Retinal pigment epithelial cell (primary cell): ENCODE data around the gene DCC.

ENCODE experiments used
- DNase-seq: peaks from one replicate; pipeline ENCODE4 v3.0.0-alpha.2; 2010; ENCODE audit warnings: low read depth
- H3K4me3 ChIP-seq: 2 replicates; pipeline ENCODE4 v1.5.1; 2011; ENCODE audit warnings: mild to moderate bottlenecking, low read length, control low read depth, moderate library complexity
- CTCF ChIP-seq: conservative IDR thresholded peaks from 2 replicates; pipeline ENCODE4 v1.5.1; 2011; ENCODE audit warnings: low read depth, low read length, control low read depth, inconsistent platforms

Gene DCC

DNA sequence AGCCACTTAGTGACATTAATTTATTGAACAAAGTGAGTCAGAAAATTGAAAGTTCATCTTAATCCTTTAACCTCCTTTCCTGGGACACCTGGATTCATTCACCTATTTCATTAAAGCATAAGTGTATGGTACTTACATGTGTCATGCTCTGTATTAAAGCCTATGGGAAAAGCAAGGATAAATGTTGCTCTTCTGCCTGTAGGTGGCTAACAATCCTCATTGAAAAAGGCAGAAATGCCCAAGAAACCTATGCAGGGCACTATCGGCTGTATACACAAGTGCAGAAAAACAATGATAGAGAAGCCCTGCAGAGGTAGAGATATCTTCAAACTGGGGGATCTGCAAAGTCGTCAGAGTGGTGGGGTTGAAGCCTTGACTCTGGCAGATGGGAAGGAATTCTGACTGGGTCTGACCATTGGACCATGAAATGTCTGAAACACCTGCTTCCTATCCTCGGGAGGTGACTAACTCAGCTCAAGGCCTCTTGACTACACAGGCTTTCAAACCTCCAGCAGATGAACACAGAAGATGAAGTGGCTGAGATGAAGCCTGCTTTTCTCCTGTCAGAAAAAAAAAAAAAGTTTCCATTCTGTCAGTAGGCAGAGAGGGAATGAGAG, 83.1 kb downstream of the DCC start:
- no peak for DNase-seq
- TF ChIP-seq CTCF: no peak
- no peak overlapping the region for H3K4me3 ChIP-seq

- no peak overlapping the region for H3K4me3 ChIP-seq
- TF ChIP-seq CTCF: no peak
- no peak for DNase-seq
These were observed 86.0 kb downstream of the DCC start for GRCh38 chr18:52426041-52426440.

DNA sequence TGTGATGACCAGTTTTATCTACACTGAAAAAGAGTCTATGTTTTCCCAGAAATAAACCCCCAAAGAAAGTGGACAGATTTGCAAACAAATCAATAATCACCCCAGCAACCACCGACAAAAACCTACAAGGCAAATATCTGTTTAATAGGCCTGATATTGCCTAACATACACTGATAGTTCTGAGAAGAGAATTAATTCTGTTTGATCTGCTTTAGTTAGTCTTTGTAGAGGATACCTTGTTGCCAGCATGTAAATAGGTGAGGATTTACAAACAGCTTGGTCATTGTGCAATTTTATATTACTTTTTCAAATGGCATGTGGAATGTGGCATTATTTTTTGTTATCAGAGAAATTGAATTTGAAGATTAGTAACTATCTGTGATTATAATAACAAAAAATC, 86.5 kb downstream of the DCC start:
- H3K4me3 ChIP-seq: no peak overlapping the region
- no peak for TF ChIP-seq CTCF
- DNase-seq: no peak

DNA sequence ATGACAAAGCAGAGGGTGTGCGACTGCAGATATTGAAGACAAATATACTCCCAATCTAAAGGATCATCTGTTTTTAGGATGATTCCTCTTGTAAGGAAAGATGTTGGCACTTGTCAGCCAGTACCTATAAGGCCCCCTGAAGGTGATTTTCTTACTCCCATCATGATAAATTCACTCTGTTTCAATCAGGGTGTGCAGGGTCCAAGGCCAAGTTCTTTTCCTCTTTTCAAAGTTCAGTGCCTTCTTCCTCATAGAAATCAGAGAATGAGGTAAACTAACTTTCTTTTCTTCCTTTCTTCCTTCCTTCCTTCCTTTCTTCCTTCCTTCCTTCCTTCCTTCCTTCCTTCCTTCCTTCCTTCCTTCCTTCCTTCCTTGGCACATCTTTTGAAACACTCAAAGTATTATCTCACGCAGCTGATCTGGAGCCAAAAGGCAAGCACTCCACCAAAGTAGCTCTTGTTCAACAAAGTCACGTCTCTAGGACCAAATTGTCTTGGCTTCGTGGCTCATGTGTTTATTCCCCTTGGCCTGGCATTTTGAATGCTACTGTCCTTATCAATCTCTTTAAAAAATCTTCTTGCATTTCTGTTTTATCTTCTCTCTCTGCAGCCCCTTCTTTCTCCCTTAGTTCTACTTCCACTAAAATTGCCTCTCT, 87.7 kb downstream of the DCC start:
- H3K4me3 ChIP-seq: no peak overlapping the region
- no peak for TF ChIP-seq CTCF
- DNase-seq: no peak

DNA sequence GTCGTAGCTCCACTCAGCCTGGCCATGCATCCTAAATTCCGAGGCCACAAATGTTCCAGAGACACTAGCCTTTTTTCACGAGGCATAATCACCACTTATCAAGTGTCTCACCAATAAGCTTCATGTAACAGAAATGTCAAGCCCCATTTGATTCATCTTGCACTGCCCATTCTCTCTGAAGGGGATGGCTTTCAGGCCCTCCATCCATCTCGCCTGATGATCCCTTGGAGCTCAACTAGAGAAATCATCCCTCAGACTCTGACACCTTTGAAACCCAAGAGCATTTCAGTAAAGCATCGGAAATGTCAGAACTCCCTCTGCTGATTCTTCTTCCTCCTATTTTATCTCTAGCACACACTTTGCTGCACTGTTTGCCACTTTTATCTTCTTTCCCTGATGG, 91.7 kb downstream of the DCC start:
- no peak for DNase-seq
- no peak overlapping the region for H3K4me3 ChIP-seq

DNA sequence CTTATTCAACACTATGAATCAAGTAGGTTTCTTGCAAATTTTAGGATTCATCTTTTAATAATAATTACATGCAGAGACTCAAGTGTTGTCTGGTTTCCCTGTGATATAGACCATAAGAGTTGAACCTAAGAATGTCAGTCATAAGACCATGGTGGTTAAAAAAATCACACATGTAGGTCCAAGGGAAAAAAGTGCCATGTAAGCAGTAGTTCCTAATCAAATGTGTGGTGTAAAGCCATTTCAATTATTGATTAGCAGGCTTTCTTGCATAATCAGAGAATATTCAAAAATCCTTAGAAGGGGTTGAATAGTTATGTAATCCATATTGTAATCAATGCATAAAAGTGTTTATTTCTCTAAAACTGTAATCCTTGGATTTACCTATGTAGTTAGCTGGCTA, 93.8 kb downstream of the DCC start:
- no peak for TF ChIP-seq CTCF
- no peak for DNase-seq
- no peak overlapping the region for H3K4me3 ChIP-seq

More for the DNA sequence above, 91.7 kb downstream of the DCC start:
- no peak for TF ChIP-seq CTCF

- DNase-seq: no peak
- no peak overlapping the region for H3K4me3 ChIP-seq
- no peak for TF ChIP-seq CTCF
These were observed 95.3 kb downstream of the DCC start for GRCh38 chr18:52435301-52435700.
